ENCODE data around the gene GPR3.

Gene GPR3

DNA sequence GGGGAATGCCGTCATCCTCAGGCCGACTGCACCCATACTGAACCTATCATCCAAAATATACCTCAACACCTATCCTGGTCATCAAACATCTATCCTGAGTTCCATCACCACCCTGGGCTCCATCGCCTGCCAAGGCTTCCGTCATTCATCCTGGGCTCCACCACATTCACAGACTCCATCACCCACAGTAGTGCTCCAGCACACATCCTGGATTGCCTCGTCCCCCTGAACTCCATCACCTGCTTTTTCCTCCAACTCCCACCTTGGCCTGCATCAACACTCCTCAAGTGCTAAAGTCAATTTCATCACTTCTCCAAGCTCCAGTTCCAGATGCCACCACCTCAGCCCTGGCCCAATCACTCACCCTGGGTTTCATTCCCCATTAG lies 33.5 kb upstream of the GPR3 start:
- no peak for DNase-seq (ENCODE audit: low spot score)

DNA sequence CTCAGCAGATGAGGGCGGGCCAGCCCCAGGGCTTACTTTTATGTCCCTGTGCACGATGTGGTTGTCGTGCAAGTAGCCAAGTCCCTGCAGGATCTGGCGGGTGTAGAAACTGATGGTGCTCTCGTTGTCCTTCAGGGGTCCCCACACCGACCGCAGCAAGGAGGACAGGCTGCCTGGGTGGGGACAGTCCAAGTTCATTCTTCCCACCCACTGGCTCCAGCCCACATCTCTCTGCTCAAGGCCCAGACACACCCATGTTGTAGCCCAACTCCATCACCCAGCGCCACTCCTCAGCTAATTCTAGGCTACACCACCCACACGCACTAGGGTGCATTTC lies 32.6 kb upstream of the GPR3 start:
- no peak for DNase-seq (ENCODE audit: low spot score)

DNA sequence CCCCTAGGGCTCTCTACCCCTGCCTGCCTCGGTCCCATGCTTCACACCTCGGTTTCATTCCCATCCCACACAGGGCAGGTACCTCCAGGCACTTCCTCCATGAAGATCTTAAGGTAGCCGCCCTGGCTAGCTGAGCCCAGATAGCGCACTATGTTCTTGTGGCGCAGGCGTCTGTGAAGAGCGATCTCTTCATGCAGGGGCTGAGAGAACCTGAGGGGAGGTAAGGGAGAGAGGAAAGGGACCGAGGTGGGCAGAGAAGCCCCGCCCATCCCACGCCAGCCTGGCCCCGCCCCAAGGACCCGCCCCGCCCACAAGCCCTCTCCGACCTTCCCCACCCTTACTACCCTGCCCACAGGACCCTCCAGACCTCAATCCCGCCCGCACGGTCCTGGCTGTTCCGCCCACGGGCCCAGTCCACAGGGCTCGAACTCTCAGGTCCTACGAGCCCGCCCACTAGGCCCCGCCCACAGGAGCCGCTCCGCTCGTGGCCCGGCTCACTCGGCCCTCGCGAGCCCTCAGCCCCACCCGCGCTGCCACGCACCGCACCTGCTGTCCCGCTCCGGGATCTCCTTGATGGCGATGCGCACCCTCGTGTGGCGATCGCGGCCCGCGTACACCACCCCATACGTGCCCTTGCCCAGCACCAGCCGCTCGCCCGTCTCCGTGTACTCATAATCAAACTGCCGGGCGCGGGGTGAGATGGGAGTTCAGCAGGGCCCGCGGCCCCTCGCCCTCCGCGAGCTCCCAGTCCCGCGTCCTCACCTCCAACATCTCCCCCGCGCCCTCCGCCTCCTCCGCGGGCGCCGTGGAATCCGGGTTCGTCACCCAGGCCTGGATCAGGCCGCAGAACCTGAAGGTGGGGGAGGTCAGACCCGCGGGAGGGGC lies 32.0 kb upstream of the GPR3 start:
- no peak for DNase-seq (ENCODE audit: low spot score)

DNA sequence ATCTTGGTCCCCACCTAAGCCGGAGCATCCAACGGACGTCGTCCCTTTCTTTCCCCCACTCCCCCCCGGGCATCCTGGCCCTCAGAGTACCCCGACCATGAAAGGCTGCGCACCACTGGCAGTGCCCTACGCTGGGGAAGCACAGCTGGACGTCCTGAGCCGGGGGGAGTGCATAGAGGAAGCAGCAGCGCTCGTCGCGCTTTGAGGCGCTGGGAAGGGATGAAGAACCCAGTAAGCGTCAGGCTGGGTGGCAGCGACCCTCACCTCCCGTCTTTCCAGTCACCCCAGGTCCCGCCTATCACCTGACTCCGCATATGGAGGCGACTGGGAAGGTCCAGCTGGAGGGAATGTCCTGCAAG lies 31.4 kb upstream of the GPR3 start:
- DNase-seq (ENCODE audit: low spot score), result no peak

DNA sequence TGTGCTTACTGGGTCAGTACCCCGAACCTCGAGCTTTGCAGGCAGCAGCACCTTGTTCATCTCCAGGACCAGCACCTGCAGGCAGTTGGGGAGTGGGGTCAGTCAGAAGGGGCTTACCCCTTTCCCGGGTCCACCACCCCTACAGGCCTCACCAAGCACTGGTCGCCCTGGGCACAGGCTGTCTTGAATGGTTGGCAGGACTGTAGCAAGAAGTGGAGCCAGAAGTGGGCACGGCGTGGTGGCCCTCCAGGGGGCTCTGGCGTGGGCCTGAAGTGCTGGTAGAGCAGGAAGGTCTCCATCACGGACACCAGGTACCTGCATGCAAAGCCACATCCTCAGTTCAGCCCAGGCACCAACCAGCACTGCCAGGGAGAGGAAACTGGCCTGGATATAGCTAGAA lies 30.9 kb upstream of the GPR3 start:
- DNase-seq (ENCODE audit: low spot score), result no peak

DNA sequence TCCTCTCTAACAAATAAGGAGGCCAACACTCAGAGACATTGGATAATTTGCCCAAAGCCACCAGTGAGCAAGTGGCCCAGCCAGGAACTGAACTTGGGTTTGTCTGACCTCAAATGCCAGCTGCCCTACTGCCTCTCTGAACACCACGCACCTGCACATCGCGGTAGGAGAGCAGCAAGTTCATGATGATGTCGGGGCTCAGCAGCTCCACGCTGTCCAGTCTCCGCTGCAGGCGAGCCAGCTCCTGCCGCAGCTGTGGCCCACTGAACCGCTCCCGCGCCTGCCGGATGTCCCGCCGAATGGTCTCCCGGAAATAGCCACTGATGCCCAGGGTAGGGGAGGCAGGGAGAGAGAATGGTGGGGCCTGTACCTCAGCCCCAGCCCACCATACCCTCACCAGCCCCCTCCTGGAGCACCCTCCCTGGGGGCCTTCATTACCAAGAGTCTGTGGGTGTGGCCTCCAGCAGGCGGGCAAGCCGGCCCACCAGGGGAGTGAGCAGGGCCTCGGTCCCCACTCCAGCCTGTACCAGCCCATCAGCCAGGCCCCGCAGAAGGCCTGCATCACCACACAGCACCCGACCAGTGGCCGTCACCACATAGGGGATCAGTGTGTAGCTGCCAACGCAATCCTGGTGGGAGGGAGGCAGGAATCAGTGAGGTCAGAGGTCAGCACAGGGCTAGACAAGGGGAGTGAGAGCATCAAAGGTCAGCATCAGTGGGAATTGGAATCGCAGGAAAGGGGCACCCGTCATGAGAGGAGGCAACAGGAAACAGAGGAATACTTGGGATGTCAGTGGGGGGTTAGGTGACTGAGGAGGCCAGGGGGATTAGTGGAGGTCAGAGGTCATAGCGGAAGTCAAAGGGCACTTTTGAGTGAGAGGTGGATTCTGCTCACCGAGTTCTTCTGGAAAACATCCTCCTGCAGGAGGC lies 28.4 kb upstream of the GPR3 start:
- no peak for DNase-seq (ENCODE audit: low spot score)

DNA sequence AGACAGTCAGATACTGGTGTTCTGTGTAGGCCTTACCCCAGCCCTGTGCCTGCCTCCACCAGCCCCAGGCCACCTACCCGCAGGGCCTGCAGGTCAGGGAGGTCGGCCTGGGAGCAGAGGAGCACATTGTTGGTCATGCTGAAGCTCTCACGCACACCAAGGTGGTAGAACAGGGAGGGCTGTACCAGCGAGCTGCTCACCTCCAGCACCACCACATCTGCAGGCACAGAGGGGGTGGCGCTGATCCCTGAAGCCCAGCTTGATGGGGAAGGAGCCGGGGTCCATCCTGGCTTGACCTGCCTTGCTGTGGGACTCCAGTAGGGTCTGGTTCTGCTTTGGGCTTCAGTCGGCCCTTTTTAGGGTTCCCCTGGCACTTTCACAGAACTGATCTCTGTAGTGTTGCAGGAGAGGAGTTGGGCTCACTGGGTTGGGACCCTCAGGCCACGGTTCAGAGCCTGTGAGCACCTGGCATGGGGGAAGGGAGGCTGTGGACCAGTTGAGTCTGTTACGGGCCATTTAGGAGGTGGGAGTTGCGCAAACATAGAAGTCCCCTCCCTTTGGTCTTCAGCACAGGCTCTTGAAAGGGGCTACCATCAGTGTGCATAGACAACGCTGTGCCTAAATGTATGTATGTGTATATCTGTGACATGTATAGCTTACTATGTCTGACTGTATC lies 27.6 kb upstream of the GPR3 start:
- DNase-seq (ENCODE audit: low spot score), result no peak

DNA sequence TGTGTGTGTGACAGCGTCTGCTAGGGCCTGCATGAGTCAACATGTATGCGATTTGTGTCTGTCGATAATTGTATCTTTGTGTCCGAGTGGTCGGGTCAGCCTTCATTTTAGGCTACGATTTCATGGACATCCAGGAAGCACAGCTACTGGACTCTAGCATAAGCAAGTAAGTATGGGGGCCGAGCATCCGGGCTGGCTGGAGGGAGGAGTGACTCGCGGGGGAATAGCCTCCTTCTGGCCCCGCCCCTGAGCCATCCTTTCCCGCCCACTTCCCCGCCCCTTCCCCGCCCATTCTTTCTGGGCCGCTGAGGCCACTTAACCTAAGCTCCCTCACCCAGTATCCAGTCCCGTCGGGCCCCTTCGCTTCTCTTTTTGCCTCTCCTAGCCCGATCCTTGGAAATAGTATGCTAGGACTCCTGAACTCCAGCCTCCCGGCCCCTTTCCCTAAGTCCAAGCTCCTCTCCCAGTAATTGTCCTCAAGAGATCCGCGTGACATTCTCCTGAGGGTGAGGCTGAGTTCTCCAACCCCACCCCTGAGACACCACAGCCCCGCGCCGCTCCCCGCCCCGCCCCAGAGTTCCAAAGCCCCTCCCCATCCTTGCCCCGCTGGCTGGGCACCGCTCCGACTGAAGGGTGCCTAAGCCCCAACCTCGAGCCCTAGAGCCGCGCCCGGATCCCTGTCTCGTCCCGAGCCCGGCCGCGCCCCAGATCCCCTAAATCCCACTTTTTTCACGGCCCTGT lies 26.9 kb upstream of the GPR3 start:
- DNase-seq (ENCODE audit: low spot score), result peak; percentile 95

DNA sequence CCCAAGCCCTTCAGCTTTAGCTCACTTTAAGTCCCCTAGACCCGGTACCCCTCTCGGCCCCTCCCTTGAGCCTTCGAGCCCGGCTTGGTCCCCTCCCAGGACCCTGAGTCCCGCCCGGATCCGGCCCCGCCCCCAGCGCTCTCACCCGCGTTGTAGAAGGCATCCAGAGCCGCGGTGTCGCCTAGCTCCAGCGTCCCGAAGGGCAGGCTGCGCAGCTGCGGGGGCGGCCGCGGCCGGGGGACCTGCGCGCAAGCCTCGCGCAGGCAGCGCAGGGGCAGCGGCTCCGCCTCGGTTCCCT lies 26.4 kb upstream of the GPR3 start:
- DNase-seq (ENCODE audit: low spot score), result peak; percentile 88

DNA sequence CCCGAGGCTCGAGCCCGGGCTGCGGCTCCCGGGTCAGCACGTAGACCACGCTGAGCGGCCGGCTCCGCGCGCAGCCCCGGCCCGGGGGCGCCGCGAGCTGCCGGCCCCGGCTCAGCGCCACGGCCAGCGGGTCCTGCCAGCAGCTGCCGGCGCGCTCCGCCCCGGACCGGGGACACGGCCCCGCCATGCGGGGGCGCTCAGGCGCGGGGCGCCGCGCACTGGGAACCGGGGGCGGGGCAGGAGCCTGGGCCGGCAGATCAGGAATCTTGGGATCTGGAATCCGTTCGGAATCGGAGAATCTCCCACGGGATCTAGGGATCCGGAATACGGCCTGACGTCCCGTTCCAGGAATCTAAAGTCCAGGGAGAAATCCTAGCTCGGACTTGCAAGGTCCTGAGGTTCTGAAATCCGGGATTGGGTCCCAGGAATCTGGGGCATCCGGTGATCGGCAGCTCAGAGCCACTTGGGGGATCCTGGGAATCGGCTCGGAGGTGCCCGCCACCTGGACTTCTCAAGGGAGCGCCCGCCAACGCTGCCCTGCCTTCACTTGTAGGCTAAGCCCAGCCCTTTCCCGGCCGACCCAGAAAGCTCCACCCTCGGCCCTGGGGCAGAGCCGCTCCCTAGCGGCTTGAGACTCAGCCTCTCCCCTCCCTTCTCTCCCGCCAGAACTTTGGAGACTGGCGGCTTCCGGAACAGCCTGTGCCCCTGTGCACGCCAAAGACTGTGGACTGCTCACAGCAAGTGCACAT lies 25.8 kb upstream of the GPR3 start, which contains the start of gene MAP3K6:
Gene MAP3K6 (minus strand): TSS at position 551 of the 749 bp plus-strand sequence. CDS start 364 bp downstream, at position 187.
- DNase-seq (ENCODE audit: low spot score), result peak; percentile 92

DNA sequence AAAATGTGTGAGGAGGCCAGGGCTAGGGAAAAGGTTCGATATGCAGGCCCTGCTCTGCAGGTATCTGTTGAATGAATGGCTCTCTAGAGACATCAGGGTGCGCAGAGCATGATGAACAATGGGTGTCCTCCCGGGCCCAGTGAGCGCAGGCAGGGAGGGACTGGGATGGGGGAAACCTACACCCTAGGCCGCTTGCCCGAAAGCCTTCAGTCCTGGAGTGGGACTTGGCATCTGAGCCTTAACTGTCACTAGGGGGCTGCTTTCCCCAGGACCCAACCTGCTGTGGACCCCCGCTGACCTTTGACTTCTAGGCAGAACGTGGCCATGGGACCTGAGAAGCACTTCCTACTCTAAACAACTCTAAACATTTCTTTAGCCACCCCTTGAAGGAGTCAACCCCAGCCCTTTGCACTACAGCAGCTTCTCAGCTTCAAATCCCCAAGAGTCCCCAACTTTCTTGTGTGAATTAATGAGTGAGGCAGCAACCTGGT lies 25.2 kb upstream of the GPR3 start:
- DNase-seq (ENCODE audit: low spot score), result no peak

DNA sequence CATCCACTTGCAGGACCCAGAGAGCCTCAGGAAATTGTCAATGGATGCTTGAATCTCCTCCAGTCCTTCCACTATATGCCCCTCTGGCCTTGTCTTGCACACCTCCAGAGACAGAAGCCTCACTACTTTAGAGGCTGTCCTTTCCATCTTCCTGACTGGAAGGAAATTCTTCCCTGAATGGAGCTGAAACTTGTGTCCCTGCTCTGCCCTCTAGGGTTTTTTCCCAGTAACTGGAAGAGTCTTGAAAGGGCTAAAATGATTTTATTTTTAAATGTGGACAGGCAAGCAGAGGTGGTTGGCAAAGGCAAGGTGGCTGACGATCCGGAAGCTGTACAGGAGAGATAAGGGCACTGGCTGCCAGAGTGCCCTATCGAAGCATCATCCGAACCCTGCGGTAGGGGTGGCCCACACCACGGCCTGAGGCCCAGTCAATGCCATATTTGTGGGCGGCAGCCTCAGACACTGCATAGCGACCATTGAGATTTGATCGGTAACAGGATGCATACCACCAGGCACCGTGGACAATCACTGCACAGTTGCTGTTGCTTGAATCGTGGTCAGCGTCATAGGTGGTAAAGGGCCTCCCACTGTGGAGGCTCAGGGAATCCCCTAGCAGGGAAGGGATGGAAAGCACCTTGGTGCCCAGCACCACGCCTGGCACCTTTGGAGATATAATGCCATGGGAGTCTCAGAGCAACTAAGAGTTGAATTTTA lies 23.4 kb upstream of the GPR3 start:
- DNase-seq (ENCODE audit: low spot score), result no peak

DNA sequence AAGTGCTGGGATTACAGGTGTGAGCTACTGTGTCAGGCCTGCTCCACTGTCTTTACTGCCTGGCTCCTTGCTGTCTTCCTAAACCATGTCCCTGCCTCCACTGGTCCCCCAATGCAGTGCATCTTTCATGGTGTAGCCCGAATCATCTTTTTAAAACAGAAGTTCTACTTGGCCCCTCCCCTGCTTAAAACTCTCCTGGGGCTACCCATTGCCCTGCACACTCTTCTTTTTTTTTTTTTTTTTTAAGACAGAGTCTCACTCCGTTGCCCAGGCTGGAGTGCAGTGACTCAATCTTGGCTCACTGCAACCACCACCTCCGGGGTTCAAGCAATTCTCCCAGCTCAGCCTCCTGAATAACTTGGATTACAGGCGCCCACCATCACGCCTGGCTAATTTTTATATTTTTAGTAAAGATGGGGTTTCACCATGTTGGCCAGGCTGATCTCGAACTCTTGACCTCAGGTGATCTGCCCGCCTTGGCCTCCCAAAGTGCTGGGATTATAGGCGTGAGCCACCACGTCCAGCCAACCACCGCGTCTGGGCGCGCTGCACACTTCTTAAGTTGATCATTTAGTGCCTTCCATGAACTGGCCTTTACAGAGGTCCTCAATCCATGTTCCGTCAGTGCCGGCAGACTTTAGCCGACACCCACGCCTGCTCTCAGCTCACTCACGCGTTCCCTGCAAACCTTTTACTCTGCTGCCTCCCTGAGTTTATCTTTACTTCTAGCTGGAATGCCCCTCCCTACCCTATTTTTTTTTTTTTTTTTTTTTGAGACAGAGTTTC lies 20.2 kb upstream of the GPR3 start:
- no peak for DNase-seq (ENCODE audit: low spot score)

DNA sequence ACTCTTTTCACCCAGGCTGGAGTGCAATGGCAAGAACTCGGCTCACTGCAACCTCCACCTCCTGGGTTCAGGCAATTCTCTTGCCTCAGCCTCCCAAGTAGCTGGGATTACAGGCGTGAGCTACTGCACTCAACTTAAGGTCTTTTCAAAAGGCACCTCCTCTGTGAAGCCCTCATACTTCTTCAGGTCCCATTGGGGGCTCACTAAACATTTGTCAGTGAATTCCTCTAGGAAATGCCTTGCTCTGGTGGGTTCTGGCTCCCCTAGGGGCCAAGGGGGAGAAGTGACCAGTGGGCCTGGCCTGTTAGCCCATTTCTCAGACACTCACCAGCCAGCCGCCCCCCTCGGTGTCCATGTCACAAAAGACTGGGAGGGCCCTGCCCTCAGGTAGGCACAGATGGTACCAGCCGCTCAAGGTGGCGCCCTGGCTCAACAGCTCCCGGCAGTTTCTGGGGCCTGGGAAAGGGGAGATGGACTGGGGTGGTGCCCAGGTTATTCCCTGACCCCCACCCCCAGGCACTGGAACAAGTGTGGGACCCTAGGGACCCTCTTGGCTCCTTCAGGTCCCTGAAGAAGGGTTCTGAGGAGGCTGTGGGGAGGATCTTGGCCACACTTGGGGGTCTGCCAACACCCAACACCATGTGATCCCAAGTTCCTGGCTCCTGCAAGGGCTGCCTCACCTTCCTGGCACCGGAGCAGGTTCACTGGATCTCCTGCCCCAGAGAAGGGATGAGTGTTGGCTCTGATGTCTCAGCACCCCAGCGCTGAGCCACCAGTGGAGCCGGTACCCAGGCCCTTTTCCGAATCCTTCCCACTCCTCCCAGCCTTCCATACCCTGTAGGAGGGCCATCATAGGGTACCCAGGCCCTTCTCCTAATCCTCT lies 19.4 kb upstream of the GPR3 start:
- DNase-seq (ENCODE audit: low spot score), result no peak

DNA sequence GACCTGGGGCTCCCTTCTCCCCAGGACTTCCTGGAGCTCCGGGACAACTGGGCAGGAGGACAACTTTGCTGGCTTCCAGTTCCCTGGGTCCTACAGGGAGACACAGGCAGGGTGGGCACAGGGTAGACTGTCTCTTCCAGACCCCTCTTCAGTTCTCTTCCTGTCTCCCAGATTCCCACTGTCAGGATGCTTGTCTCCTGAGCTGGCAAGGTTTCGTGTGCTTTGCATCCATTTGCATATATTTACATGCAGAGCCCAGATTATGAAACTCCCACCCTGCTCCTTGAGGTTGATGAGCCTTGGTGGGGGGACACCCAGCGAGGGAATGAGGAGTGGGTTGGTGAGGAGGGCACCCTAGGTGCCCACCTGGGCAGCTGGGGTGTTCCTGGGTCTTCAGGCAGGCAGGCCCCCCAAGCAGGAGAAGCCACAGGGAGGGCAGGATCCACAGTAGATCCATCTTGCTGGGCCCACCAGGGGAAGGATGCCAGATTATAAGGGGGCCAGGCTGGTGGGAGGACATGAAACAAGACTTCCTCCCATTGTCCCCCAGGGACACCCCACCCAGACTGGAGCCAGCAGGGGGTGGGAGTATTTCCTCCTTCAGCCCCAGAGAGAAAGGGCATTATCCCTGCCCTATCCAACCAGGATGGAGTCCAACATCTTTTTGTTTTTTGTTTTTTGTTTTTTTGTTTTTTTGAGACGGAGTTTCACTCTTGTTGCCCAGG lies 17.9 kb upstream of the GPR3 start, which contains the start of gene FCN3:
Gene FCN3 (minus strand): TSS at position 463 of the 725 bp plus-strand sequence. CDS start 6 bp downstream, at position 457.
- no peak for DNase-seq (ENCODE audit: low spot score)

DNA sequence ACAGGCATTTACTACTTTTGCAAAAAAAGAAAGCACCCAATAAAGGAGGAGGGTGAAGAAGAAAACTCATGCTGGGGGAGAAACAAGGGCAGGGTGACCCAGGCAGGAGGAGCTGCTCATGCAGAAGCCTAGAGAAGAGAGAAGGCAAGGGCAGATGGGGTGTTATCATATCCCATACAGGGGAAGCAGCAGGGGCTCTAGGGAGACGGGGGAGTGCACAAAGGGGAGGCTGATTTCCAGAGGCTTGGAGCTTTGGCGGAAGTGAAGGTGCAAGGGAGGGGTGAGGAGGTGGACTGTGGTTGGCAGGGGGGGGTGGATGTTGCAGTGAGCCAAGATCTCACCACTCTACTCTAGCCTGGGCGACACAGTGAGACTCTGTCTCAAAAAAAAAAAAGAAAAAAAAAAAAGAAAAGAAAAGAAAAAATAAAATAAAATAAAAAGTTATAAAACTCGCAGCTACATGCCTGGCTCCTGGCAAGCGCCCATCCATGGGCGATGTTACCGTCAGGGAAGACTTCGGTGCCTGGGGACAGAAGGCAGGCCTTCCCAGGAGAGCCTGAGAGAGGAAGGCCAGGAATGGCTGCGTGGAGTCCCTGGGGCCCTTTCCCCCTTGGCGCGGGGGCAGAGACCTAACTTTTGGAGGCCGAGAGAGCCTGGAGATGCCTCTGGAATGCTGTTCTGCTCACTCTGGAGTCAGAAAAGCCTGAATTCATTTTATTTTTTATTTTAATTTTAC lies 14.5 kb upstream of the GPR3 start:
- DNase-seq (ENCODE audit: low spot score), result no peak

DNA sequence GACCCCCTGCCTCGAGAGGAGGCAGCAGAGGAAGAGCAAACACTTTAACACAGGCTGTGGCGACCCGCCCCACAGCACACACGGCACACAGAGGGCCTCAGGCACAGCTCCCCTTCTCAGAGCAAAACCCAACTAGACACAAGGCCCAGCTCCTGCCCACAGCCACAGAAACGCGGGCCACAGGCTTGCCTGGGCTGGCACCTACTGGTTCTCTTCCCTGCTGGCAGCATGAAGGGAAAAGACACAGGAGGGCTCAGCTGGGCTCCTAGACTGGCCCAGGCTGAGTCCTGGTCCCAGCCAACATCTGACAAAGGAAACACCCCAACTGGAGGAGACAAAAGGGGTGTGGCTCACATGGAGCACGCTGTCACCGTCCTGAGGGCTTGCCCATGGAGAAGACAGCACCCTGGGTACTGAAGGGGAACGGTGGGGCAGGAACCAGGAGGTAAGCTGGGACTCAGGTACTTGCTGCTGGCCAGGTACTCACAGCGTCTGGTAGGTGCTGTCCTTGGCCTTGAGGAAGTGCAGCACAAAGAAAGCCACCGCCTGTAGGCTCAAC lies 12.8 kb upstream of the GPR3 start:
- no peak for DNase-seq (ENCODE audit: low spot score)

Measured in hepatic stellate cell (primary cell).